DMS 273 (cell line): Measurements from ENCODE around the gene UBAC1.
"Not testable (repeated sequence)": the region's sequence is repeated elsewhere in the genome, so short reads cannot be mapped to it uniquely, and the experiment has no call there.

Source experiments
- DNase-seq: peaks from one replicate; lab custom pipeline; 2025; ENCODE audit not compliant: unreplicated experiment; lab: John Stamatoyannopoulos, UW

The UBAC1 gene

GRCh38 chr9:135943604-135944003 lies 17.6 kb downstream of the UBAC1 start:
- not testable (repeated sequence) for DNase-seq

GRCh38 chr9:135941288-135941995 lies 19.7 kb downstream of the UBAC1 start:
- DNase-seq = no peak

- no peak for DNase-seq
Observed at GRCh38 chr9:135939351-135940265, 21.6 kb downstream of the UBAC1 start.

- DNase-seq = no peak
Observed at GRCh38 chr9:135937521-135938489, 23.4 kb downstream of the UBAC1 start.

- DNase-seq = no peak
Observed at GRCh38 chr9:135933114-135933513, 28.1 kb downstream of the UBAC1 start.

GRCh38 chr9:135932656-135933055 lies 28.5 kb downstream of the UBAC1 start:
- no peak for DNase-seq

GRCh38 chr9:135931349-135931820 lies 29.8 kb downstream of the UBAC1 start:
- no peak for DNase-seq

GRCh38 chr9:135930446-135931345 lies 30.5 kb downstream of the UBAC1 start:
- no peak for DNase-seq

- no peak for DNase-seq
Observed at GRCh38 chr9:135929656-135930445, 31.3 kb downstream of the UBAC1 start.

- DNase-seq = no peak
Observed at GRCh38 chr9:135928731-135929655, 32.2 kb downstream of the UBAC1 start.

- no peak for DNase-seq
Observed at GRCh38 chr9:135928074-135928730, 33.0 kb downstream of the UBAC1 start.

GRCh38 chr9:135927195-135928013 lies 33.8 kb downstream of the UBAC1 start:
- no peak for DNase-seq

- DNase-seq = no peak
Observed at GRCh38 chr9:135926402-135927194, 34.6 kb downstream of the UBAC1 start.

- no peak for DNase-seq
Observed at GRCh38 chr9:135925496-135926133, 35.6 kb downstream of the UBAC1 start.

- DNase-seq = no peak
Observed at GRCh38 chr9:135924628-135925338, 36.4 kb downstream of the UBAC1 start.
